ENCODE results near the gene GSX2.

DNA sequence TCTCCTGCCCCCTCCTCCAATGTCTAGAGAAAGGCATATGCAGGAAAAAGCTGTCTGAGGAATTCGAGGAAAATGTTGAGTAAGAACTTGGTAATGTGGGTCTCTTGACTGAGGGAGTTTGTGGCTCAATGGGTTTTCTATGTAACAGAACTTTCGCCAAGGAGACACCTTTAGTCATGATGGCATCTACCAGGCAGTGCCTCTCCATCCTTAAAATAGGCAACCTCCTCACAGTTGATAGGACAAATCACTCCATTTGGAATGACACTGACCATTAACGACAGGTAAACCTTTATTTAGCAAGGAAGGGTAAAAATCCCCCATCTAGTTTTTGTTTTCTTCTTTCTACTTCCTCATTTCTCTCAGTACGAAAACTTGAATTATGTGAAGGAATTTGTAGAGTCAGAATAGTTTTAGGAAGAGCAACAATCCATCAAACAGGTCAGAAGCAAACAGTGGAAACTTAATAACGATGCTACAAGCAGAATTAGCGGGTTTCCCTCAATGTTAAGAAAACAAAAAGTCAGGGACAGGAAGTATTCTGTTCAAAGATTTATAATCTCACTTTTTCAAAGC lies 2.7 kb downstream of the GSX2 start:
- no peak for TF ChIP-seq POLR2A (IDR thresholded peaks at IDR 0.05; ENCODE audit: low read length)
- TF ChIP-seq GATA1 (IDR thresholded peaks at IDR 0.05; ENCODE audit: low read depth, low read length): no peak

All from erythroblast (primary cell).